ENCODE results near the gene C3orf20. TPM values are rescaled to one million over a fixed set of nuclear protein-coding genes. Genes with fewer than 3 reads are reported as not detected.
A peak's percentile ranks its signal among the peaks of the same experiment; 100 is the strongest.

C3orf20 gene
- total RNA-seq, 1 donor from 2014 or later, result not detected

DNA sequence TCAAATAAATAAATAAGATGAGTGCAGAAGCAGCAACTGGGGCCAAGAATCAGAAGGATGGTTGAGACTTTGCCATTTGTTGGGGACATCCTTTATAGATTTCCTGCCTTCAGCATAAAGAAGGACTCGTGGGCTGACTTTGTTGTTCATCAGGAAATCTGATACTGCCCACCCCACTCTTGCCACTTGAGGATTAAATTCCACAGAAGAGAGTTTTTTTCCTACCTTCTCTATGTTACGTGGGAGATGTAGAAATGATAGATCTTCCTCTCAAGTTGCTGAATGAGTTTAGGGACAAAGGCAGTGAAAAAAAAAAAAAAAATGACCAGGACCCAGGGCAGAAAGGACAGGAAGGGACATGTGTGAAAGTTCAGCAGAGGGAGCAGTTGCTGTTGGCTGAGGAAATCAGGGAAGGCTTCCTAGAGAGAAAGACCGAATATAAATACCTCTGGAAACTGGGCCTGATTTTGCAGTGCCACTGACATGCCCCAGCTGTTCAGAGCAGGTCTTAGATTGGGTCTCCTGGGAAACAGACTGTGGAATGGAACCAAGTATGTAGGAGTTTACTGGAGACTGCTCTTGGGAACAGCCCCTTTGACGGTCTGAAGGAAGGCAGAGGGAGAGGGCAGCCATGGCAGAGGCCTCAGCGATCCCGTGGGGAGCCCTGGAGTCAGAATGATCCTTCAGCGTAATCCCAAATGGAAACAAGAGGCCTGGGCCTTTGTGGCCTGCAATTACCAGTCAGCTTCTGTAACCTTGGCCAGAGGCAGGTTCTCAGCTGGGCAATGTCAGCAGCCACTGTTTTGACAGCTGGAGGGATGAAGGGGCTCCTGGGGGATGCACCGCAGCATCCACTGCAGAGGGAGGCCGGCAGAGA, 50.9 kb downstream of the C3orf20 start:
- Histone ChIP-seq H3K4me3 (no peak overlapping the region), H3K27ac (peak overlapping the region; percentile 19 to 49), H3K27me3 (no peaks in the 10 kb centered on the region), H3K9me3 (no peaks in the 10 kb centered on the region), H3K4me1 (peaks cover 0 to 3% of the 10 kb centered on the region in 2 donors), H3K36me3 (no peaks in the 10 kb centered on the region)
- no peak for DNase-seq (ENCODE audit: low spot score in 2 of 2)
- intact Hi-C loops (cut with DNase I), result no loop called here
- TF ChIP-seq, protein P1, sequence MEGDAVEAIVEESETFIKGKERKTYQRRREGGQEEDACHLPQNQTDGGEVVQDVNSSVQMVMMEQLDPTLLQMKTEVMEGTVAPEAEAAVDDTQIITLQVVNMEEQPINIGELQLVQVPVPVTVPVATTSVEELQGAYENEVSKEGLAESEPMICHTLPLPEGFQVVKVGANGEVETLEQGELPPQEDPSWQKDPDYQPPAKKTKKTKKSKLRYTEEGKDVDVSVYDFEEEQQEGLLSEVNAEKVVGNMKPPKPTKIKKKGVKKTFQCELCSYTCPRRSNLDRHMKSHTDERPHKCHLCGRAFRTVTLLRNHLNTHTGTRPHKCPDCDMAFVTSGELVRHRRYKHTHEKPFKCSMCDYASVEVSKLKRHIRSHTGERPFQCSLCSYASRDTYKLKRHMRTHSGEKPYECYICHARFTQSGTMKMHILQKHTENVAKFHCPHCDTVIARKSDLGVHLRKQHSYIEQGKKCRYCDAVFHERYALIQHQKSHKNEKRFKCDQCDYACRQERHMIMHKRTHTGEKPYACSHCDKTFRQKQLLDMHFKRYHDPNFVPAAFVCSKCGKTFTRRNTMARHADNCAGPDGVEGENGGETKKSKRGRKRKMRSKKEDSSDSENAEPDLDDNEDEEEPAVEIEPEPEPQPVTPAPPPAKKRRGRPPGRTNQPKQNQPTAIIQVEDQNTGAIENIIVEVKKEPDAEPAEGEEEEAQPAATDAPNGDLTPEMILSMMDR (IDR thresholded peaks at IDR 0.05), result no peak

DNA sequence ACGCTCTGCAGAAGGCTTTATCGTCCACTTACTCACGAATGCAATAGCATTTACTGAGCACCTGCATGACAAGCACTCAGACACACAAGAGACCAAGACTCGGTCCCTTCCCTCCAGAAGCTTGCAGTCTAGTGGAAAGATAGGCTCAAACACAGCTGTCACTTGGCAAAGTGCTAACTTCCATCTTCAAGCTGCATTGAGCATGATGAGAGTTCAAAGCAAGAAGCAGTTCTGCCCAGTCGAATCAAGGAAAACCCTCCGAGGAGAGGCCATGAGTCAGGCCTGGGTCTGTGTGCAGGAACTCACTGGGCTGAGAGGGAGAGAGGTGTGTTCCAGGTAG, 51.5 kb downstream of the C3orf20 start:
- H3K9me3 ChIP-seq, result no peaks in the 10 kb centered on the region
- no peaks in the 10 kb centered on the region for H3K27me3 ChIP-seq
- peaks cover 0 to 3% of the 10 kb centered on the region in 2 donors for H3K4me1 ChIP-seq
- intact Hi-C loops (cut with DNase I), result no loop called here
- DNase-seq (ENCODE audit: low spot score in 2 of 2), result no peak
- TF ChIP-seq, protein P1 (IDR thresholded peaks at IDR 0.05), result no peak
- no peak overlapping the region for H3K4me3 ChIP-seq
- peak overlapping the region in 1 of 2 donors; percentile 49 for H3K27ac ChIP-seq
- no peaks in the 10 kb centered on the region for H3K36me3 ChIP-seq

DNA sequence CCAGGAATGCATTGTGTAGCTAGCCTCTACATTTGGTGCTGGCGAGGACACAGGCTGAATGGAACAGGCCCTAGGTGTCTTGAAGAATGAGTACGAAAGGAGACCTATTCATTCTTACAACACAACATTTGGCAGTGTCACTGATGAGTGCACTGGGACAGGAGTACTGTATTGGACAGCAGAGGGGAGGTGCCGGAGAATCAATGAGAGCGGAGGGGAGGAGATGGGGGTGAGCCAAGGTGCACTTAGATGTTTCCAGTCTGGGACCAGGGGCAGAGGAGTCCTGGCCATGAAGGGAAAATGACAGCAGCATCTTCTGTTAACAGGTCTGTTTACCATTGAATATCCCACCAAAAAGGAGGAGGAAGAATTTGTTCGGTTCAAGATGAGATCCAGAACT, 53.2 kb downstream of the C3orf20 start:
- Histone ChIP-seq H3K27me3 (no peaks in the 10 kb centered on the region), H3K4me1 (peaks cover 0 to 3% of the 10 kb centered on the region in 2 donors), H3K9me3 (no peaks in the 10 kb centered on the region), H3K27ac (no peak overlapping the region), H3K4me3 (no peak overlapping the region), H3K36me3 (no peaks in the 10 kb centered on the region)
- no peak for DNase-seq (ENCODE audit: low spot score in 2 of 2)
- intact Hi-C loops (cut with DNase I), result no loop called here
- TF ChIP-seq, protein P1 (IDR thresholded peaks at IDR 0.05), result no peak

DNA sequence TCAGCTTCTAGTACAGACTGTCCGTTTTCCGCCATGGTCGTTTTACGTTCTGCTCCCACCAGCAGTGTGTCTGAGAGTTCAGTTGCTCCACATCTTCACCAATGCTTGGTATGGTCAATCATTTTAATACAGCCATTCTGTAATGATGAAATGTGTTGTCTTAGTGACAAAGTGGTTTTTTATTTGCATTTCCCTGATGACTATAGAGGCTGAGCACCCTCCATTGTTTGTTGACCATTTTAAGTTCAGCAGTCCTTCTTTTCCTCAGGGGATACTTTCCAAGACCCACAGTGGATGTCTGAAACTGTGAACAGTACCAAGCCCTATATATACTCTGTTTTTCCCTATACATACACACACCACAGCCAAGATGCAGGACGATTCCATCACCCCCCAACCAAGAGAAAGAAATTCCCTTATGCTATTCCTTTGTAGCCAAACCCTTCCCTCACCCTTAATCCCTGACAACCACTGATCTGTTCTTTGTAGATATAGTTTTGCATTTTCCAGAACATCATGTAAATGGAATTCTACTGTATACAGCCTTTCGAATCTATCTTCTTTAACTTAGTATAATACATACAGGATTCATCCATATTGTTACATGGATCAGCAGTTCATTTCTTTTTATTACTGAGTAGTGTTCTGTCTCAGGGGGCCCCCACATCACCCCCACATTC, 55.9 kb downstream of the C3orf20 start:
- H3K27ac ChIP-seq, result no peak overlapping the region

DNA sequence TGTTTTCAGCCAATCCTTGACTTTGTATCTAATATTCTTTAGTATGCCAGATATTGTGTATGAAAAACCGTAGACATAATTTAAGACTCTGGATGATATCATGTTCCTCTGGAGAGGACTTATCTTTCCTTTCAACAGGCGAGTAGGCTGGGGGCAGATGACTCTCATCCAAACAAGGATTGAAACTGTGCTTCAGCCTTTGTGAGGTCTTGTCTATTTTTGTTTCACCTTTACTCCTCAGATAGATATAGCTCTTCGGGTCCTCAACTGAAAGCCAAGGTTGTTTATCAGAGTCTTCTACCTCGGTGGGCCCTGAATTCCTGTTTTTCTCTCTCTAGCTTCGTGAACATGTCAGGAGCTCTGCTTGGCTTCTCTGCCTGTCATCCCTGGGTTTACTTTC, 66.0 kb downstream of the C3orf20 start:
- intact Hi-C loops (cut with DNase I), result no loop called here
- no peak overlapping the region for H3K27ac ChIP-seq

More for the DNA sequence above, 55.9 kb downstream of the C3orf20 start:
- Histone ChIP-seq H3K4me1 (peaks cover 0 to 3% of the 10 kb centered on the region in 2 donors), H3K9me3 (peaks cover 0 to 10% of the 10 kb centered on the region in 2 donors), H3K27me3 (no peaks in the 10 kb centered on the region), H3K4me3 (no peak overlapping the region), H3K36me3 (no peaks in the 10 kb centered on the region)
- no peak for DNase-seq (ENCODE audit: low spot score in 2 of 2)
- intact Hi-C loops (cut with DNase I), result no loop called here
- TF ChIP-seq, protein P1 (IDR thresholded peaks at IDR 0.05), result no peak

More for the DNA sequence above, 66.0 kb downstream of the C3orf20 start:
- H3K4me3 ChIP-seq, result no peak overlapping the region
- H3K27me3 ChIP-seq, result no peaks in the 10 kb centered on the region
- TF ChIP-seq, protein P1 (IDR thresholded peaks at IDR 0.05), result no peak
- no peak for DNase-seq (ENCODE audit: low spot score in 2 of 2)
- H3K36me3 ChIP-seq, result no peaks in the 10 kb centered on the region
- H3K9me3 ChIP-seq, result no peaks in the 10 kb centered on the region
- H3K4me1 ChIP-seq, result no peaks in the 10 kb centered on the region

Measured in ascending aorta (tissue), 2 donors.